Hepatocyte (in vitro differentiated cells): ENCODE data around the gene NCAPD3. TPM values are rescaled to one million over a fixed set of nuclear protein-coding genes. Genes with fewer than 3 reads are reported as not detected.

Source experiments
- DNase-seq: peaks from one replicate; pipeline ENCODE4 v3.0.0-alpha.2; 2016; ENCODE audit warnings: low spot score
- H2AFZ ChIP-seq: fragments of 200-600 bp; sonication (generic); 2 replicates; pipeline ENCODE4 v1.6.0; 2016; ENCODE audit warnings: antibody characterized with exemption, mild to moderate bottlenecking
- H3K27ac ChIP-seq: fragments of 200-600 bp; sonication (generic); 2 replicates; pipeline ENCODE4 v1.5.1; 2016; ENCODE audit warnings: mild to moderate bottlenecking
- H3K27me3 ChIP-seq: fragments of 200-600 bp; sonication (generic); 2 replicates; pipeline ENCODE4 v1.6.1; 2016
- H3K36me3 ChIP-seq: fragments of 200-600 bp; sonication (generic); replicated peaks from 2 replicates; pipeline ENCODE4 v1.5.1; 2016; ENCODE audit warnings: low read depth; ENCODE audit not compliant: insufficient read depth
- H3K4me1 ChIP-seq: fragments of 200-600 bp; sonication (generic); 2 replicates; pipeline ENCODE4 v1.5.1; 2016; ENCODE audit warnings: mild to moderate bottlenecking, moderate library complexity; ENCODE audit not compliant: insufficient read depth
- H3K4me2 ChIP-seq: fragments of 200-600 bp; sonication (generic); 2 replicates; pipeline ENCODE4 v1.6.0; 2016
- H3K4me3 ChIP-seq: fragments of 200-600 bp; sonication (generic); 2 replicates; pipeline ENCODE4 v1.5.1; 2016; ENCODE audit warnings: mild to moderate bottlenecking
- H3K79me2 ChIP-seq: fragments of 200-600 bp; sonication (generic); 2 replicates; pipeline ENCODE4 v1.6.0; 2017; ENCODE audit warnings: mild to moderate bottlenecking
- H3K9me2 ChIP-seq: fragments of 200-600 bp; sonication (generic); replicated peaks from 2 replicates; pipeline ENCODE4 v1.6.0; 2017; ENCODE audit warnings: mild to moderate bottlenecking; ENCODE audit not compliant: insufficient read depth
- H3K9me3 ChIP-seq: fragments of 200-600 bp; sonication (generic); 2 replicates; pipeline ENCODE4 v1.5.1; 2016; ENCODE audit warnings: low read depth, mild to moderate bottlenecking
- H4K20me1 ChIP-seq: fragments of 200-600 bp; sonication (generic); 2 replicates; pipeline ENCODE4 v1.6.0; 2016; ENCODE audit warnings: mild to moderate bottlenecking; ENCODE audit not compliant: insufficient read depth, poor library complexity, severe bottlenecking
- CTCF ChIP-seq: fragments of 200-600 bp; sonication (generic); IDR thresholded peaks from 2 replicates; pipeline ENCODE4 v1.5.1; 2016; ENCODE audit warnings: antibody characterized with exemption, mild to moderate bottlenecking; ENCODE audit not compliant: poor library complexity
- EZH2 ChIP-seq: fragments of 200-600 bp; sonication (generic); IDR thresholded peaks from 2 replicates; pipeline ENCODE4 v1.6.1; 2016; ENCODE audit warnings: antibody characterized with exemption, mild to moderate bottlenecking, borderline replicate concordance
- EZH2phosphoT487 ChIP-seq: fragments of 200-600 bp; sonication (generic); IDR thresholded peaks from one replicate; pipeline ENCODE4 v1.6.1; 2018; ENCODE audit warnings: antibody characterized with exemption, mild to moderate bottlenecking, low read depth, moderate library complexity; ENCODE audit not compliant: unreplicated experiment, severe bottlenecking
- WGBS: methylation state at CpG from one replicate; pipeline ENCODE4 v1.1.6; 2016; ENCODE audit warnings: low lambda C conversion rate; ENCODE audit errors: missing lambda C conversion rate; 5-methylcytosine and 5-hydroxymethylcytosine counted together
- polyA plus RNA-seq: library from polyadenylated mRNA; unstranded; fragments of >200 nt; fragmentation: Nextera tagmentation; extraction: Ambion mirVana; gene quantifications from 2 replicates; pipeline ENCODE4 v1.2.1, GENCODE V29; 2016
- total RNA-seq: library from RNA; depleted of rRNA; stranded (reverse); fragments of >200 nt; gene quantifications from 2 replicates; pipeline ENCODE4 v1.2.3, GENCODE V29; 2014

Gene NCAPD3
- total and polyA plus RNA-seq, 2 experiments from 2014 or later, result 8.8 to 9.5 TPM

GRCh38 chr11:134124660-134125451 lies 98.9 kb downstream of the NCAPD3 start:
- no peaks in the 10 kb centered on the region for H3K79me2 ChIP-seq
- H4K20me1 ChIP-seq, result peaks cover 4% of the 10 kb centered on the region
- WGBS, result 9% methylated on average over 53 of the region's 54 CpGs
- peak overlapping the region; percentile 3 for H3K4me3 ChIP-seq
- H3K27me3 ChIP-seq, result peaks cover 37% of the 10 kb centered on the region
- H2AFZ ChIP-seq, result no peak overlapping the region
- H3K9me2 ChIP-seq, result no peaks in the 10 kb centered on the region
- no peaks in the 10 kb centered on the region for H3K36me3 ChIP-seq
- H3K27ac ChIP-seq, result no peak overlapping the region
- no peak for TF ChIP-seq EZH2phosphoT487
- TF ChIP-seq EZH2, result peak; percentile 80
- no peaks in the 10 kb centered on the region for H3K9me3 ChIP-seq
- peak overlapping the region; percentile 93 for H3K4me2 ChIP-seq
- DNase-seq, result peak; percentile 61
- H3K4me1 ChIP-seq, result peaks cover 13% of the 10 kb centered on the region

GRCh38 chr11:134120921-134121526 lies 102.7 kb downstream of the NCAPD3 start:
- H3K27ac ChIP-seq, result peak overlapping the region; percentile 87
- no peak for DNase-seq
- WGBS, result 48% methylated on average over 9 of the region's 9 CpGs
- peaks cover 4% of the 10 kb centered on the region for H4K20me1 ChIP-seq
- H3K9me2 ChIP-seq, result no peaks in the 10 kb centered on the region
- H3K4me2 ChIP-seq, result peak overlapping the region; percentile 56
- no peak overlapping the region for H3K4me3 ChIP-seq
- no peak overlapping the region for H2AFZ ChIP-seq
- no peaks in the 10 kb centered on the region for H3K36me3 ChIP-seq
- no peaks in the 10 kb centered on the region for H3K9me3 ChIP-seq
- H3K79me2 ChIP-seq, result no peaks in the 10 kb centered on the region
- H3K4me1 ChIP-seq, result peaks cover 17% of the 10 kb centered on the region
- TF ChIP-seq CTCF (no peak), EZH2 (no peak), EZH2phosphoT487 (no peak)
- peaks cover 30% of the 10 kb centered on the region for H3K27me3 ChIP-seq

- WGBS, result 63% methylated on average over 13 of the region's 13 CpGs
- Histone ChIP-seq H3K9me2 (no peaks in the 10 kb centered on the region), H3K9me3 (no peaks in the 10 kb centered on the region), H3K79me2 (no peaks in the 10 kb centered on the region), H4K20me1 (peaks cover 4% of the 10 kb centered on the region), H3K27me3 (peaks cover 23% of the 10 kb centered on the region), H2AFZ (no peak overlapping the region), H3K4me1 (peaks cover 17% of the 10 kb centered on the region), H3K4me3 (no peak overlapping the region), H3K36me3 (no peaks in the 10 kb centered on the region), H3K27ac (peak overlapping the region; percentile 87), H3K4me2 (peak overlapping the region; percentile 56)
- peak; percentile 57 for DNase-seq
- TF ChIP-seq EZH2 (no peak), EZH2phosphoT487 (no peak), CTCF (no peak)
These were observed 103.5 kb downstream of the NCAPD3 start for GRCh38 chr11:134120143-134120850.

- Histone ChIP-seq H2AFZ (no peak overlapping the region), H3K4me1 (peaks cover 12% of the 10 kb centered on the region), H3K79me2 (no peaks in the 10 kb centered on the region), H3K9me3 (no peaks in the 10 kb centered on the region), H3K27ac (no peak overlapping the region), H3K9me2 (peaks cover 3% of the 10 kb centered on the region), H3K4me3 (no peak overlapping the region), H3K36me3 (no peaks in the 10 kb centered on the region), H3K27me3 (peaks cover 12% of the 10 kb centered on the region), H3K4me2 (no peak overlapping the region), H4K20me1 (peaks cover 4% of the 10 kb centered on the region)
- DNase-seq, result no peak
- TF ChIP-seq CTCF, result no peak
- TF ChIP-seq EZH2phosphoT487, result no peak
- TF ChIP-seq EZH2, result no peak
- 89% methylated on average over 3 of the region's 3 CpGs for WGBS
These were observed 104.7 kb downstream of the NCAPD3 start for GRCh38 chr11:134119094-134119493.
